PC-3 (cell line): ENCODE data around the gene CEP104. TPM values are rescaled to one million over a fixed set of nuclear protein-coding genes. Genes with fewer than 3 reads are reported as not detected.
A peak's percentile ranks its signal among the peaks of the same experiment; 100 is the strongest.

Experiments
- ATAC-seq: fragments of 200-7000 bp; cut with Tn5 transposase; 2 replicates; pipeline ENCODE4 v1.9.1; 2020; ENCODE audit warnings: mild to moderate bottlenecking, moderate library complexity
- BruUV-seq: library from RNA; stranded (reverse); fragments of 400-500 nt; replicated peaks from 2 replicates; lab custom pipeline; 2021; lab: Mats Ljungman, UMichigan
- CTCF ChIA-PET: fragments of 300-600 bp; sonication (Branson Sonifier 250); formaldehyde crosslinking; loops from one replicate; lab custom pipeline; 2022; ENCODE audit warnings: antibody characterized with exemption; lab: Charles Lee
- POLR2A ChIA-PET: fragments of 300-600 bp; sonication (Branson Sonifier 250); formaldehyde crosslinking; loops from one replicate; lab custom pipeline; 2022; ENCODE audit warnings: antibody characterized with exemption; ENCODE audit not compliant: unreplicated experiment; lab: Charles Lee
- DNase-seq: peaks from one replicate; pipeline ENCODE4 v3.0.0-alpha.2; 2015
- H2AFZ ChIP-seq: fragments of 300-600 bp; sonication (generic); 2 replicates; pipeline ENCODE4 v1.6.0; 2016; ENCODE audit warnings: antibody characterized with exemption, low read length
- H3F3A ChIP-seq: fragments of 300-600 bp; sonication (generic); one replicate; pipeline ENCODE4 v1.6.0; 2017; ENCODE audit warnings: antibody characterized with exemption, low read length, control low read depth, mild to moderate bottlenecking; ENCODE audit not compliant: unreplicated experiment
- H3K27ac ChIP-seq: fragments of 300-600 bp; sonication (generic); 2 replicates; pipeline ENCODE4 v1.5.1; 2016; ENCODE audit warnings: mild to moderate bottlenecking, low read length
- H3K27me3 ChIP-seq: fragments of 300-600 bp; sonication (generic); 2 replicates; pipeline ENCODE4 v1.6.1; 2016; ENCODE audit warnings: low read length, mixed read lengths
- H3K36me3 ChIP-seq: fragments of 300-600 bp; sonication (generic); 2 replicates; pipeline ENCODE4 v1.6.1; 2016; ENCODE audit warnings: low read depth, mixed run types, low read length, mixed read lengths
- H3K4me1 ChIP-seq: fragments of 300-600 bp; sonication (generic); 2 replicates; pipeline ENCODE4 v1.5.1; 2016; ENCODE audit warnings: low read length; ENCODE audit not compliant: insufficient read depth
- H3K4me2 ChIP-seq: fragments of 300-600 bp; sonication (generic); 2 replicates; pipeline ENCODE4 v1.6.0; 2016; ENCODE audit warnings: low read length
- H3K4me3 ChIP-seq: fragments of 300-600 bp; sonication (generic); 2 replicates; pipeline ENCODE4 v1.5.1; 2016; ENCODE audit warnings: mild to moderate bottlenecking, low read length, mixed read lengths
- H3K79me2 ChIP-seq: fragments of 300-600 bp; sonication (generic); 2 replicates; pipeline ENCODE4 v1.6.1; 2017; ENCODE audit warnings: low read length, mixed read lengths
- H3K9ac ChIP-seq: fragments of 300-600 bp; sonication (generic); 2 replicates; pipeline ENCODE4 v1.6.0; 2016; ENCODE audit warnings: mild to moderate bottlenecking, low read length
- H3K9me2 ChIP-seq: fragments of 300-600 bp; sonication (generic); replicated peaks from 2 replicates; pipeline ENCODE4 v1.6.1; 2016; ENCODE audit warnings: mixed run types, low read length, mixed read lengths
- H3K9me3 ChIP-seq: fragments of 300-600 bp; sonication (generic); 2 replicates; pipeline ENCODE4 v1.6.1; 2016; ENCODE audit warnings: low read length, mixed read lengths
- H4K20me1 ChIP-seq: fragments of 300-600 bp; sonication (generic); 2 replicates; pipeline ENCODE4 v1.6.1; 2016; ENCODE audit warnings: low read length, mixed read lengths
- EZH2 ChIP-seq: fragments of 300-600 bp; sonication (generic); IDR thresholded peaks from one replicate; pipeline ENCODE4 v1.6.1; 2017; ENCODE audit warnings: antibody characterized with exemption, mild to moderate bottlenecking, low read length; ENCODE audit not compliant: unreplicated experiment
- EZH2phosphoT487 ChIP-seq: fragments of 300-600 bp; sonication (generic); IDR thresholded peaks from 2 replicates; pipeline ENCODE4 v1.6.1; 2018; ENCODE audit warnings: mild to moderate bottlenecking, antibody characterized with exemption, low read length, borderline replicate concordance
- intact Hi-C: fragments of 100-400 bp; cut with micrococcal nuclease; formaldehyde crosslinking; loops from 2 replicates; pipeline ENCODE4 v1.9.0; 2023
- total RNA-seq: library from RNA; depleted of rRNA; stranded (reverse); fragments of >200 nt; gene quantifications from 2 replicates; pipeline ENCODE4 v1.2.3, GENCODE V29; 2014
- TF ChIP-seq, protein P1 (sequence below): fragments of 300-600 bp; sonication (generic); conservative IDR thresholded peaks from 2 replicates; pipeline ENCODE4 v1.5.1; 2017; ENCODE audit warnings: antibody characterized with exemption, low read depth, mild to moderate bottlenecking, low read length

The CEP104 gene
- total RNA-seq, 1 experiment from 2014 or later: 64.1 TPM

DNA sequence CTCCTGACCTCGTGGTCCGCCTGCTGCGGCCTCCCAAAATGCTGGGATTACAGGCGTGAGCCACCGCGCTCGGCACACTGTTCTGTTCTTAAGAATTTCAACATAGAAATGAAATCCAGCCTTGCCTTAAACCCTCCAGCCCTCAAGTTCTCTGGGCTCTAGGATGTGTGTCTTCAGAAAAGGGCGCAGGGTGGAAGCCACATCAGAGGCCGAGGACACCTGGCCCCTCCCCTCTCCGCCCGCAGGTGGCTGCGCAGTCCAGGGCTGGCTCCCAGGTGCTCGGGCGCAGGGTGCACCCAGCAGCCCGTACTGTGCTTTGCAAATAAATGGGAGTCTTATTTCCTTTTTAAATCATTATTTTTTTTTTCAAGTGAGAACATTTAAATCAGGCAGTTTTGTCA lies 45.1 kb upstream of the CEP104 start:
- H3K9me2 ChIP-seq: no peaks in the 10 kb centered on the region
- no peaks in the 10 kb centered on the region for H3K27me3 ChIP-seq
- peaks cover 13% of the 10 kb centered on the region for H4K20me1 ChIP-seq
- H3K9ac ChIP-seq: no peak overlapping the region
- ATAC-seq (no peak), DNase-seq (no peak)
- ChIA-PET POLR2A (interaction anchor here (0.6 kb wide), 1 partner anchor 45 kb away, joined by 5 read pairs; the partner anchor contains the start of genes CEP104 and DFFB), CTCF (no interaction called here)
- TF ChIP-seq, protein P1, sequence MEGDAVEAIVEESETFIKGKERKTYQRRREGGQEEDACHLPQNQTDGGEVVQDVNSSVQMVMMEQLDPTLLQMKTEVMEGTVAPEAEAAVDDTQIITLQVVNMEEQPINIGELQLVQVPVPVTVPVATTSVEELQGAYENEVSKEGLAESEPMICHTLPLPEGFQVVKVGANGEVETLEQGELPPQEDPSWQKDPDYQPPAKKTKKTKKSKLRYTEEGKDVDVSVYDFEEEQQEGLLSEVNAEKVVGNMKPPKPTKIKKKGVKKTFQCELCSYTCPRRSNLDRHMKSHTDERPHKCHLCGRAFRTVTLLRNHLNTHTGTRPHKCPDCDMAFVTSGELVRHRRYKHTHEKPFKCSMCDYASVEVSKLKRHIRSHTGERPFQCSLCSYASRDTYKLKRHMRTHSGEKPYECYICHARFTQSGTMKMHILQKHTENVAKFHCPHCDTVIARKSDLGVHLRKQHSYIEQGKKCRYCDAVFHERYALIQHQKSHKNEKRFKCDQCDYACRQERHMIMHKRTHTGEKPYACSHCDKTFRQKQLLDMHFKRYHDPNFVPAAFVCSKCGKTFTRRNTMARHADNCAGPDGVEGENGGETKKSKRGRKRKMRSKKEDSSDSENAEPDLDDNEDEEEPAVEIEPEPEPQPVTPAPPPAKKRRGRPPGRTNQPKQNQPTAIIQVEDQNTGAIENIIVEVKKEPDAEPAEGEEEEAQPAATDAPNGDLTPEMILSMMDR: no peak
- TF ChIP-seq EZH2 (no peak), EZH2phosphoT487 (no peak)
- H3K4me3 ChIP-seq: no peak overlapping the region
- peaks cover 6% of the 10 kb centered on the region; the same call in 1 of the 2 replicates for H3K36me3 ChIP-seq
- H3K27ac ChIP-seq: no peak overlapping the region
- H3K79me2 ChIP-seq: peaks cover 29% of the 10 kb centered on the region
- intact Hi-C loops: loop anchor here (10.0 kb wide), 1 partner anchor 753 kb away; the partner anchor contains the start of gene AJAP1
- peaks cover 10% of the 10 kb centered on the region for H3K4me1 ChIP-seq
- H3K9me3 ChIP-seq: no peaks in the 10 kb centered on the region
- H3F3A ChIP-seq: no peaks in the 10 kb centered on the region
- H3K4me2 ChIP-seq: no peak overlapping the region
- BruUV-seq: no TSS peak
- H2AFZ ChIP-seq: no peak overlapping the region

DNA sequence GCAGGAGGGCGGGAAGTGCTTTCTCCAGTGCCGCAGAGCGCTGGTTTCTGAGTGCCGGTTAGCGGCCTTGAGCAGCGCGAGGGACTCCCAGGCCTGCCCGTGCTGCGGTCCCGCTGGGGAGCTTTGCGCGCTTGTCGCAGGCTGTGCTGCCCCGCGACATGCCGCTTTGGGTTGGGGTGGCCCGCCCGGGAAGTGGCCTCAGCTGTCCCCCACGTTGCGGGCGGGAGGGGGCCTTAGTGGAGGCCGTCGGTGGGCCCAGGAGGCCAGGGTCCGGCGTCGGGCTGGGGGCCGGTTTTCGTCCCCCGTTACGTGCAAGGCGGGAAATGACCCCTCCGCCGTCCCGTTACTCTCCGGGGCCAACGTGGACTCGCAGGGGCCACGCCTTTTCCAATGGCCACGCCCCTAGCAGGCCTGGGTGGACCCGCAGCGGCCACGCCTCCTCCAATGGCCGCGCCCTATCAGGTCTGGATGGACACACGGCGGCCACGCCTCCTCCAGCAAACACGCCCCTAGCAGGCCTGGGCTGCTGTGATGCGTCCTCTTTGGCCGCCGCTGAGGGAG lies 44.0 kb upstream of the CEP104 start:
- peak overlapping the region; percentile 95 for H2AFZ ChIP-seq
- peaks cover 10% of the 10 kb centered on the region for H3K4me1 ChIP-seq
- peaks cover 24% of the 10 kb centered on the region for H4K20me1 ChIP-seq
- intact Hi-C loops: loop anchor here (1.0 to 10.0 kb wide), 2 partner anchors 44 to 754 kb away; partner anchors contain the start of genes AJAP1, CEP104 and DFFB
- H3K4me3 ChIP-seq: peak overlapping the region; percentile 80
- H3K27me3 ChIP-seq: no peaks in the 10 kb centered on the region
- TF ChIP-seq EZH2 (no peak), EZH2phosphoT487 (no peak)
- TF ChIP-seq, protein P1: no peak
- H3K9me2 ChIP-seq: no peaks in the 10 kb centered on the region
- DNase-seq: peak; percentile 99
- POLR2A ChIA-PET: no interaction called here
- peaks cover 6% of the 10 kb centered on the region; the same call in 1 of the 2 replicates for H3K36me3 ChIP-seq
- peak overlapping the region; percentile 97 for H3K9ac ChIP-seq
- peak; percentile 80 for ATAC-seq
- BruUV-seq: no TSS peak
- peaks cover 40% of the 10 kb centered on the region for H3K79me2 ChIP-seq
- H3K27ac ChIP-seq: peak overlapping the region; percentile 85
- H3K9me3 ChIP-seq: no peaks in the 10 kb centered on the region
- CTCF ChIA-PET: interaction anchor here (0.8 kb wide), 1 partner anchor 446 kb away, joined by 5 read pairs; no protein-coding TSS in a partner anchor
- no peaks in the 10 kb centered on the region for H3F3A ChIP-seq
- peak overlapping the region; percentile 92 for H3K4me2 ChIP-seq
